ENCODE measurements around the gene ECHDC1. TPM values are rescaled to one million over a fixed set of nuclear protein-coding genes. Genes with fewer than 3 reads are reported as not detected.

Gene ECHDC1
- total RNA-seq, 1 experiment from 2014 or later, result 102 TPM

DNA sequence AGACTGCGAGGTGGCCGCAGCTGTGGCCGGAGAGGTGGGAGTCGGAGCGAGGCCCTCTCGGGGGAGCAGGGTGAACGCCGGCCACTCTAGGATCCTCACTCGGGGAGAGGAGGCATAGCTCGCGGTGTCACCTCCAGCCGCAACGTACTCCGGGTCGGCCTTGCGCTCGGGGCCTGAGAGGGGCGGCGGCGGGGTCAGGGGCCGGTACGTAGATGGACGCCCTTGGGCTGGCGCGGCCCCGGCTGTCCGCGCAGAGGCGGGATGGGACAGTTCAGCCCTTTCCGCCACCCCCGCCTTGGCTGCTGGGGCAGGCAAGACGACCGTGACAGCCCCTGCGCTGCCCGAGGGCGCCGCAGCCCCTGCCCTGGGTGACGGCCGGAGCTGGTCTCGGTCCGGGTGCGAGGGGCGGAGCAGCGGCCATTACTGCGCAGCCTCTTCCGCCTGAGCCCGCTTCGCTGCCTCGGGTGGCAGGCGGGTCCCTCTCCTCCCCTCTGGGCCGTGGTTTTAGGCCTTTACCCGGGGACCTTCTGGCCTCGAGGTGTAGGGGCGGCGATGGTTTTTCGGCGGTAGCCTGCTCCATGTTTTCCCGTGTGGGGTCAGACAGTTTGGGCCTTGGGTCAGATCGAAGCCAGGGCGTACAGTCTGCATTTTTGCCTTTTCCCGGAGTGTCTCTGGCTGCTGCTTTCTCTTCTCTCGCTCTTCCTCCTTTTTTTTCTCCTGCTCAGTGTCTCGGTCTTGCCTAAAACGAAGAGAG is 76.3 kb downstream of the ECHDC1 start:
- peak; percentile 54 for DNase-seq (ENCODE audit: low spot score)
- Histone ChIP-seq H3K4me3 (ENCODE audit: low read depth, low read length, poor library complexity, severe bottlenecking) (peak overlapping the region; percentile 98), H3K4me1 (ENCODE audit: insufficient read depth, low read length, poor library complexity, severe bottlenecking) (peaks cover 12% of the 10 kb centered on the region), H3K27me3 (replicated peaks; ENCODE audit: insufficient read depth, low read depth, low read length, poor library complexity) (no peaks in the 10 kb centered on the region), H3K9me3 (ENCODE audit: low read depth, low read length, poor library complexity, severe bottlenecking) (no peaks in the 10 kb centered on the region), H3K36me3 (ENCODE audit: insufficient read depth, low read length, poor library complexity, severe bottlenecking) (no peaks in the 10 kb centered on the region), H3K27ac (ENCODE audit: low read depth, low read length, poor library complexity, severe bottlenecking) (peak overlapping the region; percentile 95)
- ChIA-PET CTCF (interaction anchor here (0.6 to 1.3 kb wide), 11 partner anchors 8 to 1821 kb away, joined by 3 to 19 read pairs (median 4); no protein-coding TSS in a partner anchor), POLR2A (ENCODE audit: low non-redundant PET) (interaction anchor here (0.6 kb wide), 2 partner anchors 1069 to 1176 kb away, joined by 5 to 6 read pairs; no protein-coding TSS in a partner anchor)
- TF ChIP-seq, protein P1, sequence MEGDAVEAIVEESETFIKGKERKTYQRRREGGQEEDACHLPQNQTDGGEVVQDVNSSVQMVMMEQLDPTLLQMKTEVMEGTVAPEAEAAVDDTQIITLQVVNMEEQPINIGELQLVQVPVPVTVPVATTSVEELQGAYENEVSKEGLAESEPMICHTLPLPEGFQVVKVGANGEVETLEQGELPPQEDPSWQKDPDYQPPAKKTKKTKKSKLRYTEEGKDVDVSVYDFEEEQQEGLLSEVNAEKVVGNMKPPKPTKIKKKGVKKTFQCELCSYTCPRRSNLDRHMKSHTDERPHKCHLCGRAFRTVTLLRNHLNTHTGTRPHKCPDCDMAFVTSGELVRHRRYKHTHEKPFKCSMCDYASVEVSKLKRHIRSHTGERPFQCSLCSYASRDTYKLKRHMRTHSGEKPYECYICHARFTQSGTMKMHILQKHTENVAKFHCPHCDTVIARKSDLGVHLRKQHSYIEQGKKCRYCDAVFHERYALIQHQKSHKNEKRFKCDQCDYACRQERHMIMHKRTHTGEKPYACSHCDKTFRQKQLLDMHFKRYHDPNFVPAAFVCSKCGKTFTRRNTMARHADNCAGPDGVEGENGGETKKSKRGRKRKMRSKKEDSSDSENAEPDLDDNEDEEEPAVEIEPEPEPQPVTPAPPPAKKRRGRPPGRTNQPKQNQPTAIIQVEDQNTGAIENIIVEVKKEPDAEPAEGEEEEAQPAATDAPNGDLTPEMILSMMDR (conservative IDR thresholded peaks at IDR 0.05; ENCODE audit: low read depth, low read length), result no peak
- no peak for TF ChIP-seq EZH2 (IDR thresholded peaks at IDR 0.05; ENCODE audit: borderline replicate concordance, low read depth, low read length, poor library complexity, severe bottlenecking)
- BruUV-seq (replicated peaks), result no TSS peak
- intact Hi-C loops (cut with micrococcal nuclease; ENCODE audit: unreplicated experiment), result no loop called here

DNA sequence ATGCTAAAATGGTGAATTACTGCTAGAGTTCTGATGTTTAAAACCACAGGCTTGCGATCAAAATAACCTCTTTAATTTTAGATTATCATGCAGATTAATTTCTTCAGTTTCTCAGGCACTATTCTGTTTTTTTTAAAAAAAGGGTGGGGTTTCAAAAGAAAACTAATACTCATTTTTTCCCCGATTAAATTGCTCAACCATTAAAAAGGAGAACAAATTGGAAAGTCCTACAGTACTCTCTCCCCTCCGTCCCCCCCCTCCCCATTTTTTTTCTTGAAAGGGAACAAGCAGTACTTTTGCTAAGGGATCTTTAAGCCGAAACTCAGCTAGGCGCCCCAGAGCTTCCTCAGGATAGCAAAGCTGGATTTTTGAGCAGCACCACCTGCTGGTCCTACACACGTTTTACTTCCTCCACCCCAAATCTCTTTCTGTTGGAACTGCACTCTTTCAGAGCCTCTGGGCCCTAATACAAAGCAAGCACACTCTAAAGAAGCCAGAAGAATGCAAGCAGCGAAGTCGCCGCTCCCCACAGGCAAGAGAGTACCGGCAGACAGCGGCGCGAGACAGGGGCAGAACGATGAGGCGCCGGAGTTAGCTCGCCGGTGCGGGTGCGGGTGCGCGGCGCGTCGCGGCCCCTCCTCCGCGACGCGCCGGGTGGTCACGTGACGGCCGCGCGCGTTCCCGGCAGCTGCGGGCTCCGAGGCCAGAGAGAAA is 77.1 kb downstream of the ECHDC1 start, which contains the start of gene RNF146:
Gene RNF146 (plus strand): TSS at position 687 of the 714 bp plus-strand sequence. CDS start 13,475 bp downstream, outside the sequence.
- BruUV-seq (replicated peaks), result no TSS peak
- Histone ChIP-seq H3K4me1 (ENCODE audit: insufficient read depth, low read length, poor library complexity, severe bottlenecking) (peaks cover 12% of the 10 kb centered on the region), H3K9me3 (ENCODE audit: low read depth, low read length, poor library complexity, severe bottlenecking) (no peaks in the 10 kb centered on the region), H3K27me3 (replicated peaks; ENCODE audit: insufficient read depth, low read depth, low read length, poor library complexity) (no peaks in the 10 kb centered on the region), H3K36me3 (ENCODE audit: insufficient read depth, low read length, poor library complexity, severe bottlenecking) (no peaks in the 10 kb centered on the region), H3K4me3 (ENCODE audit: low read depth, low read length, poor library complexity, severe bottlenecking) (peak within 1 kb of the TSS; percentile 98), H3K27ac (ENCODE audit: low read depth, low read length, poor library complexity, severe bottlenecking) (peak within 1 kb of the TSS; percentile 95)
- ChIA-PET POLR2A (ENCODE audit: low non-redundant PET) (interaction anchor here (0.6 kb wide), 2 partner anchors 1069 to 1175 kb away, joined by 5 to 6 read pairs; no protein-coding TSS in a partner anchor), CTCF (interaction anchor here (0.6 to 1.3 kb wide), 14 partner anchors 9 to 1822 kb away, joined by 3 to 19 read pairs (median 4); no protein-coding TSS in a partner anchor)
- DNase-seq (ENCODE audit: low spot score), result peak; percentile 91
- intact Hi-C loops (cut with micrococcal nuclease; ENCODE audit: unreplicated experiment), result no loop called here
- TF ChIP-seq, protein P1 (conservative IDR thresholded peaks at IDR 0.05; ENCODE audit: low read depth, low read length), result peak; percentile 85
- no peak for TF ChIP-seq EZH2 (IDR thresholded peaks at IDR 0.05; ENCODE audit: borderline replicate concordance, low read depth, low read length, poor library complexity, severe bottlenecking)

- CTCF ChIA-PET, result no interaction called here
Observed at GRCh38 chr6:127263481-127263880, 79.9 kb downstream of the ECHDC1 start.

More at GRCh38 chr6:127263481-127263880, 79.9 kb downstream of the ECHDC1 start:
- Histone ChIP-seq H3K27ac (ENCODE audit: low read depth, low read length, poor library complexity, severe bottlenecking) (no peak overlapping the region), H3K27me3 (replicated peaks; ENCODE audit: insufficient read depth, low read depth, low read length, poor library complexity) (no peaks in the 10 kb centered on the region), H3K4me3 (ENCODE audit: low read depth, low read length, poor library complexity, severe bottlenecking) (no peak overlapping the region), H3K4me1 (ENCODE audit: insufficient read depth, low read length, poor library complexity, severe bottlenecking) (peaks cover 3% of the 10 kb centered on the region), H3K36me3 (ENCODE audit: insufficient read depth, low read length, poor library complexity, severe bottlenecking) (no peaks in the 10 kb centered on the region), H3K9me3 (ENCODE audit: low read depth, low read length, poor library complexity, severe bottlenecking) (no peaks in the 10 kb centered on the region)
- POLR2A ChIA-PET (ENCODE audit: low non-redundant PET), result no interaction called here
- intact Hi-C loops (cut with micrococcal nuclease; ENCODE audit: unreplicated experiment), result no loop called here
- TF ChIP-seq EZH2 (IDR thresholded peaks at IDR 0.05; ENCODE audit: borderline replicate concordance, low read depth, low read length, poor library complexity, severe bottlenecking), result no peak
- TF ChIP-seq, protein P1 (conservative IDR thresholded peaks at IDR 0.05; ENCODE audit: low read depth, low read length), result no peak
- BruUV-seq (replicated peaks), result no TSS peak
- no peak for DNase-seq (ENCODE audit: low spot score)
